Gastrocnemius medialis (tissue), 4 donors: ENCODE results near the gene M6PR. TPM values are rescaled to one million over a fixed set of nuclear protein-coding genes. Genes with fewer than 3 reads are reported as not detected.
"Not testable (repeated sequence)": the region's sequence is repeated elsewhere in the genome, so short reads cannot be mapped to it uniquely, and the experiment has no call there.

Source experiments
- ATAC-seq, 2 donors: fragments of 150-250 bp; one replicate each; pipeline ENCODE4 v1.9.1; 2016
- DNase-seq, 2 donors: peaks; one replicate each; pipeline ENCODE4 v3.0.0-alpha.2; 2019
- H3K27ac ChIP-seq, 4 donors: fragments of 200-600 bp; sonication (generic); 1 replicate in 1 of 4; 2 replicates in 3 of 4; pipeline ENCODE4 v1.5.1; 2016 to 2018; ENCODE audit warnings: mild to moderate bottlenecking in 2 of 4, moderate library complexity in 1 of 4
- H3K27me3 ChIP-seq, 3 donors: fragments of 200-600 bp; sonication (generic) in 2 of 3; 1 replicate in 1 of 3; 2 replicates in 2 of 3; pipeline versions ENCODE4 v1.5.1 to v1.6.0; 2016 to 2019; ENCODE audit warnings: mild to moderate bottlenecking in 1 of 3, moderate library complexity in 1 of 3
- H3K36me3 ChIP-seq, 2 donors: fragments of 200-600 bp; sonication (generic) in 1 of 2; one replicate each; pipeline ENCODE4 v1.5.1; 2017 to 2018
- H3K4me1 ChIP-seq, 2 donors: fragments of 200-600 bp; sonication (generic) in 1 of 2; one replicate each; pipeline ENCODE4 v1.5.1; 2016 to 2017; ENCODE audit warnings: mild to moderate bottlenecking in 2 of 2
- H3K4me3 ChIP-seq, 4 donors: fragments of 200-600 bp; sonication (generic) in 3 of 4; 1 replicate in 1 of 4; 2 replicates in 3 of 4; pipeline ENCODE4 v1.5.1; 2016 to 2019; ENCODE audit warnings: mild to moderate bottlenecking in 2 of 4
- H3K9me3 ChIP-seq, 3 donors: fragments of 200-600 bp; sonication (generic) in 2 of 3; 1 replicate in 1 of 3; 2 replicates in 2 of 3; pipeline ENCODE4 v1.5.1; 2016 to 2019
- POLR2A ChIP-seq, 2 donors: fragments of 450-650 bp; IDR thresholded peaks; one replicate each; pipeline ENCODE4 v1.6.1; 2017; ENCODE audit warnings: antibody characterized with exemption in 2 of 2, mild to moderate bottlenecking in 2 of 2, moderate library complexity in 2 of 2
- in situ Hi-C, 4 donors: fragments of 200-750 bp; cut with MboI; loops; one replicate each; pipeline versions ENCODE4 v1.15.0 to v1.8.0; 2017; ENCODE audit warnings: low sequenced_read_pairs in 4 of 4
- intact Hi-C: fragments of 100-400 bp; cut with DNase I; formaldehyde crosslinking; loops from one replicate; pipeline ENCODE4 v1.15.1; 2023; ENCODE audit warnings: low total_unique reads
- total RNA-seq, 4 donors: library from RNA; depleted of rRNA; stranded (reverse); fragments of >200 nt; gene quantifications; one replicate each; pipeline versions ENCODE4 v1.1.0 to v1.2.3, GENCODE V29; 2016
- TF ChIP-seq, protein P1 (sequence below), 5 experiments: fragments of 450-650 bp in 3 of 5; fragments of 200-600 bp in 2 of 5; sonication (generic) in 2 of 5; IDR thresholded peaks in 4 of 5; conservative IDR thresholded peaks in 1 of 5; 1 replicate in 4 of 5; 2 replicates in 1 of 5; pipeline ENCODE4 v1.5.1; 2016 to 2019; ENCODE audit warnings: antibody characterized with exemption in 5 of 5, mild to moderate bottlenecking in 3 of 5, moderate library complexity in 3 of 5

Gene M6PR
- total RNA-seq, 4 donors from 2014 or later, result 46.6 to 75.3 (median 66.0) TPM

DNA sequence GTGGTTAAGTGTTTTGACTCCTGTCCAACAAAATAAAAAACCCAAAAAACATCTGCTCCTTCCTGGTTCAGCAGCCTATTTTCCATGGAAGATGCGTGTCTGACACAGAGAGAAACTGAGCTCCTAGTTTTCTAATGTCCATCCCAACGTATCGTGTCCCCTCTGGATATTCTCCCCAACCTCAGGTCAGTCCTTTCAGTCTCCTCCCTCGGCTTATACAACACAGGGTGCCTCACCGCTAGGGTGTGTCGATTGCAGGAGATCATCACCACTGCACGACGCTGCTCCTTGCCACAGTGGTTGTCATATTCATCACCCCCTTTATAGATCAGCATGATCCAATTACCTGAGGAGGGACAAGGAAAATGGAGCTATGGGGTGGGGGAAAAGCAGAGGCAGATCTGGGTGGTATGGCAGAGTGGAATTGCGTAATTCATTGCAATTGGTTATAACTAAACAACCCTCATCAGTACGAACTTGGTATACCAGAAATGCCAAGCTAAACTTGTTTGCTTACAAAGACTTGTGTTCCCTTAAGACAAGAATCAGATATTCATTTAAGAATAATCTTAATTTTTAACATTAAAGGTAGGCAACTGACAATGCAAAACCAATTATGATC is 5.8 kb downstream of the M6PR start:
- Histone ChIP-seq H3K36me3 (peaks cover 0 to 51% of the 10 kb centered on the region in 2 donors), H3K9me3 (no peaks in the 10 kb centered on the region), H3K4me3 (no peak overlapping the region), H3K27me3 (no peaks in the 10 kb centered on the region), H3K4me1 (peaks cover 14% of the 10 kb centered on the region in 2 donors), H3K27ac (no peak overlapping the region)
- DNase-seq, result no peak
- no peak for TF ChIP-seq POLR2A (IDR thresholded peaks at IDR 0.05)
- TF ChIP-seq, protein P1, sequence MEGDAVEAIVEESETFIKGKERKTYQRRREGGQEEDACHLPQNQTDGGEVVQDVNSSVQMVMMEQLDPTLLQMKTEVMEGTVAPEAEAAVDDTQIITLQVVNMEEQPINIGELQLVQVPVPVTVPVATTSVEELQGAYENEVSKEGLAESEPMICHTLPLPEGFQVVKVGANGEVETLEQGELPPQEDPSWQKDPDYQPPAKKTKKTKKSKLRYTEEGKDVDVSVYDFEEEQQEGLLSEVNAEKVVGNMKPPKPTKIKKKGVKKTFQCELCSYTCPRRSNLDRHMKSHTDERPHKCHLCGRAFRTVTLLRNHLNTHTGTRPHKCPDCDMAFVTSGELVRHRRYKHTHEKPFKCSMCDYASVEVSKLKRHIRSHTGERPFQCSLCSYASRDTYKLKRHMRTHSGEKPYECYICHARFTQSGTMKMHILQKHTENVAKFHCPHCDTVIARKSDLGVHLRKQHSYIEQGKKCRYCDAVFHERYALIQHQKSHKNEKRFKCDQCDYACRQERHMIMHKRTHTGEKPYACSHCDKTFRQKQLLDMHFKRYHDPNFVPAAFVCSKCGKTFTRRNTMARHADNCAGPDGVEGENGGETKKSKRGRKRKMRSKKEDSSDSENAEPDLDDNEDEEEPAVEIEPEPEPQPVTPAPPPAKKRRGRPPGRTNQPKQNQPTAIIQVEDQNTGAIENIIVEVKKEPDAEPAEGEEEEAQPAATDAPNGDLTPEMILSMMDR (IDR thresholded peaks at IDR 0.05 in 4 of 5, conservative IDR thresholded peaks at IDR 0.05 in 1 of 5), result no peak
- intact Hi-C loops, result no loop called here
- in situ Hi-C loops, result loop anchor here in 1 of 4 donors (25.0 kb wide), 1 partner anchor 881 kb away; the partner anchor contains the start of gene C3AR1
- ATAC-seq, result no peak

DNA sequence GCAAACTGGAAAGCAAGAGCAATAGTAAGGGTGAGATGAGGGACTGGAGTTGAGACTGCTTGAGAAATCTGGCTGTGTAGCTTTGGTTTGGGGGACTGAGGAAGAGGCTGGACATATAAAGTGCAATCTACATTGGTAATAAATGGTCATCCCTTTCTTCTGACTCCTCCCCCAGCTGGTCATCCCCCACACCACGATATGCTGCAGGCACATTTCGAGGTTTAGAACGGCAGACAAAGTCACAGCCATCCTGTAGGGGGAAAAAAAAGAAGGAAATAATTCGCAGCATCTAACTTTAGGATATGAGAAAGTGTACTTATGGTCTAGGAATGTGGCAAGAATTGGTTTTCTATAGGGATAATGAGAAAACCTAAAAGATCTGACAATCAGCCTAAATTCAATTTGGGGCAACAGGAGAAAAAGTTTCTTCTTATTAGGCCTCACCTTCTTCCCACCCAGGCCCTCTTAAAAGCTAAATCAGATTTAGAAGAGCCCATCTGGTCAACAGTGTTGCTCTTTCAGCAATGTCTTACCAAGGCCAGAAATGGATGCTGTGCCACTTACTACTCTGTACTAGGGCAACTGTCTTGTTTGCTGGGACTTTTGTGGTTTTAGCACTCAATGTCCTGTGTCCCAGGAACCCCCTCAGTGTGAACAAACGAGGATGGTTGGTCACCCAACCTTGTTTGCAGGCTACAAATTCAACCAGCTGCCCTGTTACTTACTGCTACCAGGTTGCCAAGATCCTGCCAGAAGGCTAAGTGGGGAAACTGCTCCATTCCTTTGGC is 7.6 kb downstream of the M6PR start:
- TF ChIP-seq POLR2A (IDR thresholded peaks at IDR 0.05), result no peak
- TF ChIP-seq, protein P1 (IDR thresholded peaks at IDR 0.05 in 4 of 5, conservative IDR thresholded peaks at IDR 0.05 in 1 of 5), result no peak
- in situ Hi-C loops, result loop anchor here in 1 of 4 donors (25.0 kb wide), 1 partner anchor 880 kb away; the partner anchor contains the start of gene C3AR1
- no peak overlapping the region for H3K27ac ChIP-seq
- H3K4me3 ChIP-seq, result no peak overlapping the region
- no peaks in the 10 kb centered on the region for H3K9me3 ChIP-seq
- ATAC-seq, result no peak
- intact Hi-C loops, result no loop called here
- H3K36me3 ChIP-seq, result peaks cover 0 to 59% of the 10 kb centered on the region in 2 donors
- no peaks in the 10 kb centered on the region for H3K27me3 ChIP-seq
- no peak for DNase-seq
- H3K4me1 ChIP-seq, result no peaks in the 10 kb centered on the region

DNA sequence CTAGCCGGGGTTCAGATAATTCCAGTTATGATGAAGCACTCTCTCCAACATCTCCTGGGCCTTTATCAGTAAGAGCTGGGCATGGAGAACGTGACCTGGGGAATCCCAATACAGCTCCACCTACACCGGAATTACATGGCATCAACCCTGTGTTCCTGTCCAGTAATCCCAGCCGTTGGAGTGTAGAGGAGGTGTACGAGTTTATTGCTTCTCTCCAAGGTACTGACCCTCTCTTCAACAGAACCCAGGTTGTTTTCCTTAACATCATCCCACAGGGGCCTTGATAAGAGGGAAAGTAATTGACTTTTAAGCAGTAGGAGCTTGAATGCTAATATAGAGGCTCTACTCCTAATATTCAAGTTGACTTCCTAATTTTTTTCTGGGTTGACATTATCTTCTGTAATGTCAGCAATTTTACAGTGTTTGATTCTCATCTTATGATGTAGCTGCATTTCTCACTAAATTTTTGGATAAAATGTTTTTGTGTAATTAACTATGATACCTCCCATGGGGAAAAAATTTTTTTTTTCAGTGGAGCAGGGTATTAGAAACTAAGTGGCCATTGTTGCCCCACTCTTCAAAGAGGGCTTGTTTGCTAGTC is 11.5 kb downstream of the M6PR start:
- ATAC-seq, H3K4me1 ChIP-seq, DNase-seq, H3K4me3 ChIP-seq, H3K27me3 ChIP-seq, H3K27ac ChIP-seq, H3K9me3 ChIP-seq, intact Hi-C loops: not testable (repeated sequence)
- peaks cover 0 to 31% of the 10 kb centered on the region in 2 donors for H3K36me3 ChIP-seq
- in situ Hi-C loops, result loop anchor here in 1 of 4 donors (25.0 kb wide), 1 partner anchor 876 kb away; the partner anchor contains the start of gene C3AR1

DNA sequence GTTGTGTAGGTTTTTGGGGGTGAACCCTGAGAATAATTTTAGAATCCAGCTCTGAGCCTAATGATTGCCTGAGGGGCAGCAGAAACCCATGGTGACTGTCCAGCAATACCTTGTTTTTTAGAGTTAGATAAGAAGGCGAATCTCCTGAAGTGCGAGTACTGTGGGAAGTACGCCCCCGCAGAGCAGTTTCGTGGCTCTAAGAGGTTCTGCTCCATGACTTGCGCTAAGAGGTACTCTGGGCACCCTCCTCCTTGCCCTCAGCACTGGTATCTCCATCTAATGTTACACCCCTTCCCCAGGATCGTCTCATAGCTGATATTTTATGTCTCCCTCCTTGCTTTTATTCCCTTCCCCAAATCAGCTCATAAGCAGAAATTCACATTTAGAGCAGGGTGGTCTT is 12.7 kb downstream of the M6PR start:
- intact Hi-C loops (no loop called here), in situ Hi-C loops (loop anchor here in 1 of 4 donors (25.0 kb wide), 1 partner anchor 874 kb away; the partner anchor contains the start of gene C3AR1)
- Histone ChIP-seq H3K36me3 (peaks cover 0 to 23% of the 10 kb centered on the region in 2 donors), H3K4me1 (no peaks in the 10 kb centered on the region), H3K4me3 (no peak overlapping the region), H3K27me3 (no peaks in the 10 kb centered on the region), H3K9me3 (no peaks in the 10 kb centered on the region), H3K27ac (no peak overlapping the region)
- TF ChIP-seq, protein P1 (IDR thresholded peaks at IDR 0.05 in 4 of 5, conservative IDR thresholded peaks at IDR 0.05 in 1 of 5), result no peak
- TF ChIP-seq POLR2A (IDR thresholded peaks at IDR 0.05), result no peak
- DNase-seq (no peak), ATAC-seq (no peak)

DNA sequence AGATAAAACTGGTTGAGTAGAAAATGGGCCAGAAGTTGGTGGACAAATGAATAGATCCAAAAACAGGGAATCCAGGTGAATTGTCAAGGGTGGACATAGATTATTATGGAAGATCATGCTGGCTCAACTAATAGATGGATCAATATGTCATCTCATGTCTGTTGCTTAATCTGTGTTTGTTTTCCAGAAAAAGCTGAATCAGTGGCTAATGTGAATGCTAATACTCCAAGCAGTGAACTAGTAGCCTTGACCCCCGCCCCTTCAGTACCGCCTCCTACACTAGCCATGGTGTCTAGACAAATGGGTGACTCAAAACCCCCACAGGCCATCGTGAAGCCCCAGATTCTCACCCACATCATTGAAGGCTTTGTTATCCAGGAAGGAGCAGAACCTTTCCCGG is 15.4 kb downstream of the M6PR start:
- ATAC-seq, H3K4me1 ChIP-seq, H3K4me3 ChIP-seq, H3K27me3 ChIP-seq, intact Hi-C loops, H3K27ac ChIP-seq, DNase-seq, H3K9me3 ChIP-seq: not testable (repeated sequence)
- peaks cover 0 to 30% of the 10 kb centered on the region in 2 donors for H3K36me3 ChIP-seq
- in situ Hi-C loops, result loop anchor here in 1 of 4 donors (25.0 kb wide), 1 partner anchor 872 kb away; the partner anchor contains the start of gene C3AR1

DNA sequence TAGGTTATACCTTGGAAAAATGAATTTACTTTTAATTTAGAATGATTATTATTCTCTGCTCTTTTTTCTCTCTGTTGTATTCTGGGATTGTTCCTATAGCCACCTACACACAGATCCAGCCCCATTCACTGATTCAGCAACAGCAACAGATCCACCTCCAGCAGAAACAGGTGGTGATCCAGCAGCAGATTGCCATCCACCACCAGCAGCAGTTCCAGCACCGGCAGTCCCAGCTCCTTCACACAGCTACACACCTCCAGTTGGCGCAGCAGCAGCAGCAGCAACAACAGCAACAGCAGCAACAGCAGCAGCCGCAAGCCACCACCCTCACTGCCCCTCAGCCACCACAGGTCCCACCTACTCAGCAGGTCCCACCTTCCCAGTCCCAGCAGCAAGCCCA is 17.0 kb downstream of the M6PR start:
- H3K27me3 ChIP-seq, H3K9me3 ChIP-seq, ATAC-seq, H3K27ac ChIP-seq, H3K4me1 ChIP-seq, DNase-seq, H3K4me3 ChIP-seq, intact Hi-C loops: not testable (repeated sequence)
- H3K36me3 ChIP-seq, result peaks cover 0 to 28% of the 10 kb centered on the region in 2 donors
- in situ Hi-C loops, result loop anchor here in 1 of 4 donors (25.0 kb wide), 1 partner anchor 870 kb away; the partner anchor contains the start of gene C3AR1

DNA sequence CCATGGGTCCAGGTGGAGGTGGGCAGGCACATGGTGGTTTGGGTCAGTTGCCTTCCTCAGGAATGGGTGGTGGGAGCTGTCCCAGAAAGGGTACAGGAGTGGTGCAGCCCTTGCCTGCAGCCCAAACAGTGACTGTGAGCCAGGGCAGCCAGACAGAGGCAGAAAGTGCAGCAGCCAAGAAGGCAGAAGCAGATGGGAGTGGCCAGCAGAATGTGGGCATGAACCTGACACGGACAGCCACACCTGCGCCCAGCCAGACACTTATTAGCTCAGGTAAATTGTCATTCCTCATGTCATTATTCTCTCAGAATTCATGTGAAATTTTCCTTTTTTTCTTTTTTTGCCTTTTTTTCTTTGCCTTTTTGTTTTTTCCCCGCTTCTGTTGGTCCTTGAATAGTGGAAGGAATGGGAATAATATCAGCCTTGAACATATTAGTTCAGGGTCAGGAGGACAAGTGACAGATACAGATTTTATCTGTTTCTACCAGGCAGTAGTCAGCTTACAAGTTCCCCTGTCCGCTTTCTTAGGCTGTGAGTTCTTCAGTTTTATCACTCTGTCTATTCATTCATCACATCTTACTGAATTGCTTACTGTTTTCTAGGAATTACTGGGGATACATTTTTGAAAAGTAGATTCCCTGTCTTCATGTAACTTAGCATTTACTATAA is 18.7 kb downstream of the M6PR start:
- peaks cover 0 to 18% of the 10 kb centered on the region in 2 donors for H3K36me3 ChIP-seq
- H3K27ac ChIP-seq, H3K4me1 ChIP-seq, DNase-seq, H3K9me3 ChIP-seq, intact Hi-C loops, H3K27me3 ChIP-seq, H3K4me3 ChIP-seq, ATAC-seq: not testable (repeated sequence)
- in situ Hi-C loops, result loop anchor here in 1 of 4 donors (25.0 kb wide), 1 partner anchor 868 kb away; the partner anchor contains the start of gene C3AR1
